Ishikawa (cell line): ENCODE data around the gene C1QTNF6.

Source experiments
- CEBPB ChIP-seq: IDR thresholded peaks from 2 replicates; pipeline ENCODE4 v1.6.1; 2012
- CREB1 ChIP-seq: IDR thresholded peaks from 2 replicates; pipeline ENCODE4 v1.6.1; 2012; ENCODE audit warnings: low read depth
- EGR1 ChIP-seq: IDR thresholded peaks from 2 replicates; pipeline ENCODE4 v1.6.1; 2012
- EP300 ChIP-seq: IDR thresholded peaks from 2 replicates; pipeline ENCODE4 v1.6.1; 2012; ENCODE audit warnings: borderline replicate concordance
- FOXM1 ChIP-seq: IDR thresholded peaks from 2 replicates; pipeline ENCODE4 v1.6.1; 2012; ENCODE audit warnings: low read depth, borderline replicate concordance
- NFIC ChIP-seq: IDR thresholded peaks from 2 replicates; pipeline ENCODE4 v1.6.1; 2012
- RAD21 ChIP-seq: IDR thresholded peaks from 2 replicates; pipeline ENCODE4 v1.6.1; 2012; ENCODE audit warnings: low read depth
- TAF1 ChIP-seq: IDR thresholded peaks from 2 replicates; pipeline ENCODE4 v1.6.1; 2012; ENCODE audit warnings: low read depth, mild to moderate bottlenecking
- TCF12 ChIP-seq: IDR thresholded peaks from 2 replicates; pipeline ENCODE4 v1.6.1; 2012; ENCODE audit warnings: low read depth
- TEAD4 ChIP-seq: IDR thresholded peaks from 2 replicates; pipeline ENCODE4 v1.6.1; 2012
- USF1 ChIP-seq: IDR thresholded peaks from 2 replicates; pipeline ENCODE4 v1.6.1; 2012
- YY1 ChIP-seq: IDR thresholded peaks from 2 replicates; pipeline ENCODE4 v1.6.1; 2012; ENCODE audit warnings: low read depth
- ZBTB7A ChIP-seq: IDR thresholded peaks from 2 replicates; pipeline ENCODE4 v1.6.1; 2012; ENCODE audit warnings: low read depth
- TF ChIP-seq, protein P1 (sequence below): IDR thresholded peaks from 2 replicates; pipeline ENCODE4 v1.6.1; 2012
- TF ChIP-seq, protein P2 (sequence below): IDR thresholded peaks from 2 replicates; pipeline ENCODE4 v1.6.1; 2012; ENCODE audit warnings: low read depth, mild to moderate bottlenecking

C1QTNF6 gene

DNA sequence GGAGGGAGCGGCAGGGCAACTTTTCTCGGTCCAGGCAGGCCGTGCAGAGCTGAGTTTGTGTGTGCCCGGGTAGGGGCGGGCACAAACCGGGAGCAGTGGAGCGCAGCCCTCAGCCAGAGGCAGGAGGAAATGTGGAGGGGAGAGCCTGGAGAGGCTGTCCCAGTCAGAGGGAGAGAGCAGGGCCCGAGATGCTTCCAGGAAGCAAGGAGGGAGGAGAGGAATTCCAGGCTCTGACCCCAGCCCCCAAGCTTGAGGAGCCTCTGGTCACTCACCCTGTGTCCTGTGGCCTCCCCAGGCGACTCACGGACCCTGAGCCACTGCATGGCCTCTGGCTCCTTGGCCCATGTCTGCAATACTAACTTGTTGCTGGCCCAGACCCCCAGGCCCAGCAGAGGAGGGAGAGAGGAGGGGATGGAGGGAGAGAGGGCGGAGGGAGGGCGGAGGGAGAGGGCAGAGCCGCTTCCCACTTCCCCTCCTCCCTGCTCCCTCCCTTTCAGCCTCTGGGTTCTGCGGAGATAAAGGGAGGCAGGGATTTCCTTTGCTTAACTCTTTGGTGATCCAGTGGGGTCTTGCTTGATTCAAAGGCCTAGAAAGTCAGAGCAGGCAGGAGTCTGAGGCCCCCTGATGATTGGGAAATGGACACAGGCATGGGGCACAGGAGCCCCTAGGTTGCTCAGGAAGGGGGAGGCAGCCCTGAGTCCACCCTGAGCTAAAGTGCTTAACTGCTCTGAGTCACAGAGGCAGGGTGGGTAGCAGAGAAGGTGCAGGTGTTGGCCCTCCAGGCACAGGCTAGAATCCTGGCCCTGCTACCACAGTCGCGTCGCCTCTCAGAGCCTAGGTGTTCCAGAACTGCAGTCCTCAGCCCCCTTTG is at the start of gene C1QTNF6:
TSS of gene C1QTNF6 (minus strand) at position 357 of the 871 bp plus-strand sequence. CDS start at position 323, 34 bp downstream.
- TF ChIP-seq USF1, result no peak
- TF ChIP-seq RAD21, result 0 out of 2 replicates have a peak, but pooled peaks have one; percentile 3
- no peak for TF ChIP-seq YY1
- TF ChIP-seq ZBTB7A, result peak; percentile 75; the same call in 1 of the 2 replicates
- TF ChIP-seq, protein P1, sequence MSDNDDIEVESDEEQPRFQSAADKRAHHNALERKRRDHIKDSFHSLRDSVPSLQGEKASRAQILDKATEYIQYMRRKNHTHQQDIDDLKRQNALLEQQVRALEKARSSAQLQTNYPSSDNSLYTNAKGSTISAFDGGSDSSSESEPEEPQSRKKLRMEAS, result no peak
- TF ChIP-seq CEBPB, result no peak
- TF ChIP-seq TCF12, result no peak; the same call in 1 of the 2 replicates
- no peak for TF ChIP-seq CREB1
- no peak for TF ChIP-seq FOXM1
- TF ChIP-seq TAF1, result peak; percentile 36; the same call in 1 of the 2 replicates
- TF ChIP-seq, protein P2, sequence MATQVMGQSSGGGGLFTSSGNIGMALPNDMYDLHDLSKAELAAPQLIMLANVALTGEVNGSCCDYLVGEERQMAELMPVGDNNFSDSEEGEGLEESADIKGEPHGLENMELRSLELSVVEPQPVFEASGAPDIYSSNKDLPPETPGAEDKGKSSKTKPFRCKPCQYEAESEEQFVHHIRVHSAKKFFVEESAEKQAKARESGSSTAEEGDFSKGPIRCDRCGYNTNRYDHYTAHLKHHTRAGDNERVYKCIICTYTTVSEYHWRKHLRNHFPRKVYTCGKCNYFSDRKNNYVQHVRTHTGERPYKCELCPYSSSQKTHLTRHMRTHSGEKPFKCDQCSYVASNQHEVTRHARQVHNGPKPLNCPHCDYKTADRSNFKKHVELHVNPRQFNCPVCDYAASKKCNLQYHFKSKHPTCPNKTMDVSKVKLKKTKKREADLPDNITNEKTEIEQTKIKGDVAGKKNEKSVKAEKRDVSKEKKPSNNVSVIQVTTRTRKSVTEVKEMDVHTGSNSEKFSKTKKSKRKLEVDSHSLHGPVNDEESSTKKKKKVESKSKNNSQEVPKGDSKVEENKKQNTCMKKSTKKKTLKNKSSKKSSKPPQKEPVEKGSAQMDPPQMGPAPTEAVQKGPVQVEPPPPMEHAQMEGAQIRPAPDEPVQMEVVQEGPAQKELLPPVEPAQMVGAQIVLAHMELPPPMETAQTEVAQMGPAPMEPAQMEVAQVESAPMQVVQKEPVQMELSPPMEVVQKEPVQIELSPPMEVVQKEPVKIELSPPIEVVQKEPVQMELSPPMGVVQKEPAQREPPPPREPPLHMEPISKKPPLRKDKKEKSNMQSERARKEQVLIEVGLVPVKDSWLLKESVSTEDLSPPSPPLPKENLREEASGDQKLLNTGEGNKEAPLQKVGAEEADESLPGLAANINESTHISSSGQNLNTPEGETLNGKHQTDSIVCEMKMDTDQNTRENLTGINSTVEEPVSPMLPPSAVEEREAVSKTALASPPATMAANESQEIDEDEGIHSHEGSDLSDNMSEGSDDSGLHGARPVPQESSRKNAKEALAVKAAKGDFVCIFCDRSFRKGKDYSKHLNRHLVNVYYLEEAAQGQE, result no peak
- TF ChIP-seq NFIC, result no peak
- TF ChIP-seq TEAD4, result 0 out of 2 replicates have a peak, but pooled peaks have one; percentile 15

DNA sequence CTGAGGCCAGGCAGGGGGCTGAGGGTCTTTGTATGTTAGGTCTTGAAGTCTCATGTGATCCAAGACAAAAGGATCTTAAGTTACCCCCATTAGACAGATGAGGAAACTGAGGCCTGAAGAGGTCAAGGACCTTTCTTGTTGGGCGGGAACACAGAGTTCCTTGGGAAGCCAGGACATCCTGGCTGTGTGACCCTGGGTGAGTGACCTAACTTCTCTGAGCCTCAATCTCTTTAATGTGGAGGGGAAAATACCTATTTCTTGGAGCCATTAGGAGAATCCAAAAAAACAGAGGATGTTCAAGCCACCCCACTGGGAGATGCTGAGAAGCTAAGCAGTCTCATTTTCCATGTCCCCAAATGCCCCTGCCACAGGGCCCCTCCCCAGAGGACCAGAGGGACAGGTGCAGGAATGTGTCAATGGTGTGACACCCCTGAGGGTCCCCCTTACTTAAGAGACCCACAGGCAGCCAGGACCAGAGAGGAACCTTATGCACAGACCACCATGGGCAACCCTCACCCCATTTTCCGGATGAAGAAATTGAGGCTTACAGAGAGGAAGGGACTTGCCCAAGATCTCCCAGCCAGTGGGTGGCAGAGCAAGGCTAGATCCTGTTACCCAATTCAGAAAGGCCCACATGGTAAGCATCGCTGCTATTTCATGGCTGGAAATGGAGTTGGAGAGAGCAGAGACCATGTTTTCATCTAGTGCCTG is 48.0 kb upstream of the C1QTNF6 start:
- TF ChIP-seq USF1 (no peak), CREB1 (no peak), NFIC (no peak), RAD21 (no peak), EP300 (no peak), YY1 (no peak), EGR1 (no peak), TCF12 (no peak), CEBPB (no peak)
- TF ChIP-seq, protein P1, result no peak
- TF ChIP-seq, protein P2, result no peak

- no peak for TF ChIP-seq EP300
- TF ChIP-seq, protein P2, result peak; percentile 49; the same call in 1 of the 2 replicates
Observed at GRCh38 chr22:37234736-37235711, 47.0 kb upstream of the C1QTNF6 start.
